Measurements from ENCODE around the gene RNF168.

GRCh38 chr3:196524527-196524926 is 21.0 kb upstream of the RNF168 start:
- no peak for TF ChIP-seq ZNF488 (tag by site-specific recombination; IDR thresholded peaks at IDR 0.05)
- TF ChIP-seq ZNF747 (tag by site-specific recombination; IDR thresholded peaks at IDR 0.05) = no peak
- no peak for TF ChIP-seq ZNF221 (tag by site-specific recombination; IDR thresholded peaks at IDR 0.05; ENCODE audit: borderline replicate concordance)
- TF ChIP-seq ZNF426 (tag by site-specific recombination; IDR thresholded peaks at IDR 0.05) = no peak
- peak; percentile 31; the same call in 1 of the 2 replicates for TF ChIP-seq CTCF (tag by site-specific recombination; IDR thresholded peaks at IDR 0.05)
- TF ChIP-seq REST (tag by site-specific recombination; IDR thresholded peaks at IDR 0.05) = no peak
- TF ChIP-seq ZNF623 (tag by site-specific recombination; IDR thresholded peaks at IDR 0.05) = no peak
- no peak for TF ChIP-seq GLIS2 (tag by site-specific recombination; IDR thresholded peaks at IDR 0.05)
- no peak for TF ChIP-seq SP2 (tag by site-specific recombination; IDR thresholded peaks at IDR 0.05)

Measured in HEK293 (cell line).